Colonic mucosa (tissue), 4 donors: ENCODE results near the gene SH3TC1. TPM values are rescaled to one million over a fixed set of nuclear protein-coding genes. Genes with fewer than 3 reads are reported as not detected.

Source experiments
- DNase-seq: peaks from one replicate; pipeline ENCODE4 v3.0.0-alpha.2; 2020
- H3K27ac ChIP-seq: fragments of 200-600 bp; one replicate; pipeline ENCODE4 v1.8.0; 2021
- H3K27me3 ChIP-seq: fragments of 200-600 bp; one replicate; pipeline ENCODE4 v1.8.0; 2021
- H3K36me3 ChIP-seq: fragments of 200-600 bp; one replicate; pipeline ENCODE4 v1.8.0; 2021
- H3K4me1 ChIP-seq: fragments of 200-600 bp; one replicate; pipeline ENCODE4 v1.8.0; 2021; ENCODE audit warnings: mild to moderate bottlenecking
- H3K4me3 ChIP-seq: fragments of 200-600 bp; one replicate; pipeline ENCODE4 v1.8.0; 2021
- H3K9ac ChIP-seq, 2 donors: one replicate each; pipeline ENCODE4 v1.7.0; 2013; ENCODE audit warnings: control low read depth in 2 of 2, low read depth in 2 of 2, low read length in 2 of 2
- H3K9me3 ChIP-seq: fragments of 200-600 bp; one replicate; pipeline ENCODE4 v1.8.0; 2021
- intact Hi-C: fragments of 100-400 bp; cut with DNase I; formaldehyde crosslinking; loops from one replicate; pipeline ENCODE4 v1.14.1; 2022
- total RNA-seq, 2 donors: library from RNA; stranded (reverse); fragmentation: NEBNext Ultra II Directional in 1 of 2; extraction: Animal tissue kit (Norgen Biotek cat#: 25700) in 1 of 2; gene quantifications; one replicate each; pipeline ENCODE4 v1.2.1, GENCODE V29; 2021
- TF ChIP-seq, protein P1 (sequence below): fragments of 200-600 bp; IDR thresholded peaks from one replicate; pipeline ENCODE4 v1.8.0; 2022; ENCODE audit warnings: antibody characterized with exemption, mild to moderate bottlenecking
- donor health status: healthy.
- donor health status: DM: no; HTN: no; CAD: no.
- donor health status: DM: no; HTN: no; CAD: no.

SH3TC1 gene
- total RNA-seq, 2 donors from 2014 or later, result 10.8 to 22.5 TPM

DNA sequence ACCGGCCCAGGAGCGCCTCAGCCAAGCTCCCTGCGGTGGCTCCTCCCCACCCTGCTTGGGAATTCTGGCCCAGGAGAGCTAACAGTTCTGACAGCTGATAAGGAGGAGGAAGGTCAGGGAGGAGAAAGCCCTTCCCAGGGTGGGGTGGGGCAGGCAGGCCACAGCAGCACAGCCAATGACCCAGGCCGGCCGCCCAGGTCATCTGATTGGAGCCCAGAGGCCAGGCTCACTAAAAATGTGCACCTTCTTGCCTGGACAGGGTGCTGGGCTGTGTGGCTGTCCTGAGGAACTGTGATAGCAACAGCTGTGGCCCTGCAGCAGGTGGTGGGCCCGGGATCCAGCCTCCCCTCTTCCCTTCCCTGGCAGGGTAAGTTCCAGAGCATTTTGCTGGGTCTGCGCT is 17.2 kb upstream of the SH3TC1 start:
- no peaks in the 10 kb centered on the region for H3K27me3 ChIP-seq
- H3K4me3 ChIP-seq, result no peak overlapping the region
- no peaks in the 10 kb centered on the region for H3K9me3 ChIP-seq
- H3K9ac ChIP-seq, result peak overlapping the region in 1 of 2 donors; percentile 48
- intact Hi-C loops, result loop anchor here (5.0 kb wide), 1 partner anchor 220 kb away; no protein-coding TSS in a partner anchor
- DNase-seq, result peak; percentile 84
- H3K36me3 ChIP-seq, result no peaks in the 10 kb centered on the region
- H3K4me1 ChIP-seq, result peaks cover 13% of the 10 kb centered on the region
- TF ChIP-seq, protein P1, sequence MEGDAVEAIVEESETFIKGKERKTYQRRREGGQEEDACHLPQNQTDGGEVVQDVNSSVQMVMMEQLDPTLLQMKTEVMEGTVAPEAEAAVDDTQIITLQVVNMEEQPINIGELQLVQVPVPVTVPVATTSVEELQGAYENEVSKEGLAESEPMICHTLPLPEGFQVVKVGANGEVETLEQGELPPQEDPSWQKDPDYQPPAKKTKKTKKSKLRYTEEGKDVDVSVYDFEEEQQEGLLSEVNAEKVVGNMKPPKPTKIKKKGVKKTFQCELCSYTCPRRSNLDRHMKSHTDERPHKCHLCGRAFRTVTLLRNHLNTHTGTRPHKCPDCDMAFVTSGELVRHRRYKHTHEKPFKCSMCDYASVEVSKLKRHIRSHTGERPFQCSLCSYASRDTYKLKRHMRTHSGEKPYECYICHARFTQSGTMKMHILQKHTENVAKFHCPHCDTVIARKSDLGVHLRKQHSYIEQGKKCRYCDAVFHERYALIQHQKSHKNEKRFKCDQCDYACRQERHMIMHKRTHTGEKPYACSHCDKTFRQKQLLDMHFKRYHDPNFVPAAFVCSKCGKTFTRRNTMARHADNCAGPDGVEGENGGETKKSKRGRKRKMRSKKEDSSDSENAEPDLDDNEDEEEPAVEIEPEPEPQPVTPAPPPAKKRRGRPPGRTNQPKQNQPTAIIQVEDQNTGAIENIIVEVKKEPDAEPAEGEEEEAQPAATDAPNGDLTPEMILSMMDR, result no peak
- no peak overlapping the region for H3K27ac ChIP-seq

DNA sequence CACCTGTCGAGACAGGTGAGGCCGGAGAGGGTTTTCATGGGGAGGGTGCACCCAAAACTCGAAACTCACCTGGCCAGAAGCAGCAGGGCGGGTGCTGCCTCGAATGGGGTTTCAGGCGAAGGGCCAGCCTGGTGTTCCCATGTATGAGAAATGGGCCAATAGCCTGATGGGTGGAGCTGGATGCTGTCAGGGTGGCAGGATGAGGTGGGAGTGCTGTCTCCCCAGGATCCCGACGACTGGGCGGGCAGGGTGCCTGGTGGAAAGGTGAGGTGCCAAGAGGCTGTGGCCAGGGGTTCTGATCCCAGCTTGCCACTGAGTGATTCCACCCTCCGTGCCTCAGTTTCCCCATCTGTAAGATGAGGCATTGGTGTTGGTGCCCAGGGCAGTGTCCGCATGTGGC is 16.8 kb upstream of the SH3TC1 start:
- H3K9me3 ChIP-seq, result no peaks in the 10 kb centered on the region
- H3K4me3 ChIP-seq, result no peak overlapping the region
- no peaks in the 10 kb centered on the region for H3K36me3 ChIP-seq
- DNase-seq, result no peak
- peaks cover 13% of the 10 kb centered on the region for H3K4me1 ChIP-seq
- TF ChIP-seq, protein P1, result no peak
- H3K9ac ChIP-seq, result peak overlapping the region in 1 of 2 donors; percentile 48
- no peak overlapping the region for H3K27ac ChIP-seq
- H3K27me3 ChIP-seq, result no peaks in the 10 kb centered on the region
- intact Hi-C loops, result loop anchor here (5.0 kb wide), 1 partner anchor 220 kb away; no protein-coding TSS in a partner anchor

DNA sequence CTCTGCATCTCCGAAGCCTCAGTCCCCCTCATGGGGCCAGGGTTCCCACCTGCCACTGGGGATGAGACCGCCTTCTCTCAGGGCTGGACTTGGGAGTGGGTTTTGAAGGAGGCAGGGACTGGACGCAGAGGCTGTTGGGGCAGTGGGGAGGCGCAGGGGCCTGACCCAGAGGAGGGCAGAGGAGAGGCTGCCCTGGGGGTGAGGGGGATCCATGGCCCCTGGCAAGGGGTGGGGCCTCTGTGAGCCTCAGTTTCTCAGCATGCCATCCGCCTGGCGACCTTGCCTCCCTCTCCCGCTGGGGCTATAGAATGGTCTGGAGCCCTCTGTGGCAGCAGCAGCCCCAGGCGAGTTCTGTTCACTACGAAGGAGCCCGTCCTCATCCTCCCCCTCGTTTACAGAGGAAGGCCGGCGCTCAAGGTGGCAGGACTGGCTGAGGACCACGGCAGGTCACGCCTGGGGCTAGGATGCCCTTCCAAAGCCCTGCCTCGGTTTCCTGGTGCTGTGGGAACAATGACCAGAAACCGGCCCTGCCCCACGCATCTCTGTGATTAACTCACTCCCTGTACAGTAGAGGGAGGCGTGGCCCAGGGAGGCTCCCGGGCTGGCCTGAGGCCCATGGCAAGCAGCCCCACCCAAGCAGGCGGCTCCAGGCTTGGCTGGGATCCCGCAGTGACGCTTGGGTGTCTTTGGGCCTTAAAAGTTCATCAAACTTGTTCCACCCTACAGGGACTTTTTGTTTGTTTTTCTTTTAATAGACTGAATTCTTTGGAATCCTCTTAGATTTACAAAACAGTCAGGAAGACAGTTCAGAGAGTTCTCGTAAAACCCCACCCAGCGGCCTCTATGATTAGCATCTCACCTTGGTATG is 16.0 kb upstream of the SH3TC1 start:
- H3K9me3 ChIP-seq, result no peaks in the 10 kb centered on the region
- no peak overlapping the region for H3K4me3 ChIP-seq
- intact Hi-C loops, result loop anchor here (5.0 kb wide), 1 partner anchor 219 kb away; no protein-coding TSS in a partner anchor
- no peaks in the 10 kb centered on the region for H3K27me3 ChIP-seq
- H3K36me3 ChIP-seq, result no peaks in the 10 kb centered on the region
- TF ChIP-seq, protein P1, result no peak
- DNase-seq, result peak; percentile 97
- peak overlapping the region in 1 of 2 donors; percentile 48 for H3K9ac ChIP-seq
- H3K4me1 ChIP-seq, result peaks cover 13% of the 10 kb centered on the region
- no peak overlapping the region for H3K27ac ChIP-seq

DNA sequence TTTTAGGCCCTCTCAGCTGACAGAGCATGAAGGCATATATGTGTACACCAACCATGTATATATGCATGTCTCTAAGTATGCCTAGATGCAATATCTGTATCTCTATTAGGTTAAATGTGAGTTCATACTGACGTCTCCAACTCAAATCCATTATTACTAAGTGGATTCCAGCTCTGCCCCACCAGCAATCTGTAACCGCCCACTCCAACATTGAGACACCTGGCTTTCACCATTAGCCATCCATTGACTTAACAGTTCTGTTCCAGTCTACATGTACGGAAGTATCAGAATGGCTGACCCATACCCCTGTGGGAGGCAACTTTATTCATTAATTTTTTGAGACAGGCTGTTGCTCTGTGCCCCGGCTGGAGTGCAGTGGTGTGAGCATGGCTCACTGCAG is 15.0 kb upstream of the SH3TC1 start:
- TF ChIP-seq, protein P1, result no peak
- H3K27me3 ChIP-seq, result no peaks in the 10 kb centered on the region
- no peak for DNase-seq
- no peaks in the 10 kb centered on the region for H3K9me3 ChIP-seq
- no peak overlapping the region for H3K9ac ChIP-seq
- no peaks in the 10 kb centered on the region for H3K36me3 ChIP-seq
- no peak overlapping the region for H3K4me3 ChIP-seq
- no peak overlapping the region for H3K27ac ChIP-seq
- peaks cover 13% of the 10 kb centered on the region for H3K4me1 ChIP-seq
- intact Hi-C loops, result loop anchor here (5.0 kb wide), 1 partner anchor 218 kb away; no protein-coding TSS in a partner anchor

DNA sequence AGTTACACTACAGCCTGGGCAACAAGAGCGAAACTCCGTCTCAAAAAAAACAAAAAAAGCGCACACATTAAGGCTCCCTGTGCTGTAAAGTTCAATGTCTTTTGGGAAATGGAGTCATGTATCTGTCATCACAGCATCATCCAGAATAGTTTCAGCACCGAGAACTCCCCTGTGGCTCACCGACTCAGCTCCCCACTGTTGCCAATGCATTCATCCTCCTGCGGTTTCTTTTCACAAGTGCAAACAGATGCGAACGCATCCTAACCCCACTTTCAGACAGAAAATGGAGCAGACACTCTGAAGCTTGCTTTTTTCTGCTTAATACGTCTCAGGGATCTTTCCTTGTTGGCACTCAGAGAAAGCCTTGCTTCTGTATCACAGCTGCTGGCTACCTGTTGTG is 13.8 kb upstream of the SH3TC1 start:
- peaks cover 13% of the 10 kb centered on the region for H3K4me1 ChIP-seq
- intact Hi-C loops, result no loop called here
- no peaks in the 10 kb centered on the region for H3K36me3 ChIP-seq
- H3K4me3 ChIP-seq, result no peak overlapping the region
- no peak overlapping the region for H3K27ac ChIP-seq
- no peak overlapping the region for H3K9ac ChIP-seq
- TF ChIP-seq, protein P1, result no peak
- no peak for DNase-seq
- no peaks in the 10 kb centered on the region for H3K9me3 ChIP-seq
- H3K27me3 ChIP-seq, result no peaks in the 10 kb centered on the region
